Stimulated activated CD4-positive, alpha-beta T cell treated with anti-CD3 and anti-CD28 coated beads, Interleukin-4, amount 100 ng/mL, for 4 hours (primary cell): ENCODE measurements around the gene CCDC14.
A peak's percentile ranks its signal among the peaks of the same experiment; 100 is the strongest.
"Not testable (repeated sequence)": the region's sequence is repeated elsewhere in the genome, so short reads cannot be mapped to it uniquely, and the experiment has no call there.

ENCODE experiments used
- DNase-seq, 2 experiments: peaks; one replicate each; pipeline ENCODE4 v3.0.0-alpha.2; 2020

The CCDC14 gene, protein sequence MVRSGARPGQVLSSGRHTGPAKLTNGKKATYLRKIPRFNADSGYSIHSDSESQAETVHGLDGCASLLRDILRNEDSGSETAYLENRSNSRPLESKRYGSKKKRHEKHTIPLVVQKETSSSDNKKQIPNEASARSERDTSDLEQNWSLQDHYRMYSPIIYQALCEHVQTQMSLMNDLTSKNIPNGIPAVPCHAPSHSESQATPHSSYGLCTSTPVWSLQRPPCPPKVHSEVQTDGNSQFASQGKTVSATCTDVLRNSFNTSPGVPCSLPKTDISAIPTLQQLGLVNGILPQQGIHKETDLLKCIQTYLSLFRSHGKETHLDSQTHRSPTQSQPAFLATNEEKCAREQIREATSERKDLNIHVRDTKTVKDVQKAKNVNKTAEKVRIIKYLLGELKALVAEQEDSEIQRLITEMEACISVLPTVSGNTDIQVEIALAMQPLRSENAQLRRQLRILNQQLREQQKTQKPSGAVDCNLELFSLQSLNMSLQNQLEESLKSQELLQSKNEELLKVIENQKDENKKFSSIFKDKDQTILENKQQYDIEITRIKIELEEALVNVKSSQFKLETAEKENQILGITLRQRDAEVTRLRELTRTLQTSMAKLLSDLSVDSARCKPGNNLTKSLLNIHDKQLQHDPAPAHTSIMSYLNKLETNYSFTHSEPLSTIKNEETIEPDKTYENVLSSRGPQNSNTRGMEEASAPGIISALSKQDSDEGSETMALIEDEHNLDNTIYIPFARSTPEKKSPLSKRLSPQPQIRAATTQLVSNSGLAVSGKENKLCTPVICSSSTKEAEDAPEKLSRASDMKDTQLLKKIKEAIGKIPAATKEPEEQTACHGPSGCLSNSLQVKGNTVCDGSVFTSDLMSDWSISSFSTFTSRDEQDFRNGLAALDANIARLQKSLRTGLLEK

DNA sequence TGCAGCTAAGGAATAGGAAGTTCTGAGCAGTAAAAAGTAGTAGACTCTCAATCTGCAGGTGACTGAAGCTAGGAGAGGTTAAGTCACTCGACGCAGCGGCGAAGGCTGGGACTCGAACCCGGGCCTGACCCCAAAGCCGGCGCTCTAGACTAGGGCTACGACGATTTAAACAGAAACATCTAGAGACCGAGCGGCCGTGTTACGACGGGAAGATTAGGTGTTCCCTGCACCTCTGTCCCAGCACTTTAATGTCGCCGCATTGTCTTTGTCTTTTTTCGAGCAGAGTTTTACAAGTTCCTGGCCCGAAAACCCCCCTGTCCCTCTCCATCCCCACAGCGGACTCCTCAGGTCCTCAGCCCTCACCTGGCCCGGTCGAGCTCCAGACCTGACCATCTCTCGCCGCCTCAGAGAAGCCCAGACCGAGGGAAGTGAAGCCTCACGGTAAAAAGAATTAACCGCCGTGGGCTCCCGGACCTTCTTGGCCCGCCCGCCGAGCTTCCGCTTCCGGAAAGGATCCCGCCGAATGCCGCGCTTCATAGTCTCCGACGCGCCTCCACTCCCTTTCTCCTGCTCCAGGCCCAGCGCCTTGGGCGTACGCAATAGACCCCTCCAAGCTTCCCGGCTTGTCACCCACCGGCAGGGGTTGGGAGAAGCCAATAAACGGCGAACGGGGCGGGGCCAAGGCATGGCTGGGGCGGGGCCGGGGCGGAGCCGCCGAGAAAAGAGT, at the start of gene CCDC14:
Gene CCDC14 (minus strand): TSS at position 449 of the 727 bp plus-strand sequence. CDS start 56 bp downstream, at position 393.
- DNase-seq, result peak; percentile 64 to 72

DNA sequence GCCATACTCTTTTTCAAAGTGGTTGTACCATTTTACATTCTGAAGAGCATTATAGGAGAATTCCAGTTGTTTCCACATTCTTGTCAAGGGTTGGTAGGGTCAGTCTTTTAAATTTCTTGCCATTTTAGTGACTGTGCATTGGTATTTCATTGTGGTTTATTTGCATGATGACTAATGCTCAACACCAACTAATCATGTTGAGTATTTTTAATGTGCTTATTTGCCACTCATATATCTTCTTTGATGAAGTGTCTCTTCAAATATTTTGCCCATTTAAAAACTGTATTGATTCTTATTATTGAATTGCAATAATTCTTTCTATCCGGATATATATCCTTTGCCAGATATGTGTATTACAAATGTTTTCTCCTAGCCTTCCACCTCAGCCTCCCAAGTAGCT, 47.3 kb upstream of the CCDC14 start:
- not testable (repeated sequence) for DNase-seq

DNA sequence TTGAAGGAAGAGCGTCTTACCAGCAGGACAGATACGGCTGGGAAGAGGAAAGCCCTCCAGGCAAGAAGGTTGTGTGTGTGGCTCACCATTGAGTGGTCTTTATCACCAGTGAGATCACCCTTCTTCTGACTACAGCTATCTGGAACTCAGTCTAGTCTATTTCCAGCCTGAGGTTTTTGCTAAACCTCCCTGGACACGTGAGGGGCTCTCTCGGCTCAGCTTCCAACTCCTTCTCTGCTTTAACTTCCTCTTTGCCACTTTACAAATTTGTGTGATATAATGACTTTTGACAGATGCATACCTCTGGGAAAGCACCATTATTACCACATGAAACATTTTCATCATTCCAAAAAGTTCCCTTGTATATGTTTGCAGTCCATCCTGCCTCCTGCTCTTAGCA, 46.2 kb upstream of the CCDC14 start:
- no peak for DNase-seq

DNA sequence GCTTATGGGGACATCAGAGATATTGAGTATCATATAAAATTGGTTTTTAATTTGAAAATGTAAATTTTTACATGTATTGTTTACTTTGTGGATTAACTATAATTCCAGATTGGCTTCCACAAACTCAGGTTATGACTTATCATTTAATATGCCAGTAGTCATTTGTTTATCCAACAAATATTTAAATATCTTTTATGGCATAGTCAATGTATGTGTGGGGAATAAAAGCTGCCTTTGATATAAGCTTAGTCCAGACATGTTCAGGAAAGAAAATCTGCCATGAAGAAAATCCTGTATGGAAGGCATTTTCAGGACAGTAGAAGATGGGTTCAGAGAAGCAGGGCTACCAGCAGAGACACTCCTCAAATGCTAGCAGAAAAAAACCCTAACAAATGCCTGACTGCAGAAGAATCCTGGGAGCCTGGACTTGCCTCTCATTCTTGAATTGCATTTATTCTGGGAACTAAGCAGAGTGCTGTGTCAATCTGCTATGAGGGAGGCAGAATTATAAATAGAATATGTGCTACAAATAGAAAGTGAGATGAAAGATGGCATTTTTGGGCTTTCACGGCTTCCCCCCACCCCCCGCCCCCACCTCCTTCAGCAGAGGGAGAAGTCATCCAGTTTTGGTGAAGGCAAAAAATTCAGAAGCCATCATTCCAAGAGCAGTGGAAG, 41.5 kb upstream of the CCDC14 start:
- DNase-seq, result not testable (repeated sequence)

DNA sequence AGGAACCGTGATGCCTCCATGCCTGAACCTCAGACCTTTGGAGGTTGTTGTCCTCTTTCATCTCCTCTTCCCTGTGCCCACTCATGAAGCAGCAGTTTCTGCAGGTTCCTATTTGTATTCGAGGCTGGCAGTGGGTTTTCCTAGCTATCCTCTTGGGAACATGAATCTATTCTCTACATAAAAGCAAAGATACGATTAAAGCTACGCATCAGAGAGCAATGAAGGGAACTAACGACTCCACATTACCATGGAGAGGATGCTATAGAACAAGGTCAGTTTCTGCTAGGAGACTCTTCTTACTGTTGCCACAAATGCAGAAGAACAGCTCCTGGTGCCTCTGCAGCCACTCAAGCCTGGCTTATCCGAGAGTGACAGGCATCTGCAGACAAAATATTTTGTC, 40.3 kb upstream of the CCDC14 start:
- DNase-seq, result not testable (repeated sequence)

DNA sequence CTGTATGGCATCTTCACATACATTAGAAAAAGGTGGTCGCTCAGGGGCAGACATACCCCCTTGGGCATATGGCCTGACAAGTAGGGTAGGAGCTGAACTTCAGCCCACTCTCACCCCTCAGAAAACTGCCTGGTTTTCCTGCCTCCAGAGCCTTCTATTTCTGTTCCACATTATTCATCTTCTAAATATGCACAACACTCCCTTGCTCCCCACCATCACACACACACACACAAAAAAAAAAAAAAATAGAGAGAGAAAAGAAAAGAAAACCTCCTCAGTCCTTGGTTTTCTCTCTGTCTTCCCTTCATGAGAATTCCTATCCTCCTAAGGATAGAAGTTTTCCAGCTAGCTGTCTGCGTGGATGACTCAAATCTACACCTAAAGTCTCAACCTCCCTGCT, 36.5 kb upstream of the CCDC14 start:
- DNase-seq, result no peak

DNA sequence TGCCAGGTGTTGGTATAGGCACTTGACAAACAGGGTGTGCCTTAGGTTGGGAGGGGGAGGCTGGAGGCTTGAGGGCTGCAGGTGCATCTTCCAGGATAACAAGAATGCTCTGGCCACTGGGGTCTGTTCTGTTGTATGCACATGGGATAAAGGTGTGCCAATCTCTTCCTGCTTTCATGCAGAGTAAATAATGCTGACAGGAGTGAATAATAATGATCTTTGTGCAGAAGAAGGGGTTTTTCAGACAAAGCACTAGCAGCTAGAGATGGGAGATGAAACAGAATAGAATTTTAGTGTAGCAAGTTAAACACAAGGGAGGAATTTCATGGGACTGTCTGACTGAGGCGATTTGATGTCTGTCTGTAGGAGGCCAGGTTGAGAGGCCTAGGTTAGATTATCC, 32.8 kb upstream of the CCDC14 start:
- DNase-seq, result no peak

DNA sequence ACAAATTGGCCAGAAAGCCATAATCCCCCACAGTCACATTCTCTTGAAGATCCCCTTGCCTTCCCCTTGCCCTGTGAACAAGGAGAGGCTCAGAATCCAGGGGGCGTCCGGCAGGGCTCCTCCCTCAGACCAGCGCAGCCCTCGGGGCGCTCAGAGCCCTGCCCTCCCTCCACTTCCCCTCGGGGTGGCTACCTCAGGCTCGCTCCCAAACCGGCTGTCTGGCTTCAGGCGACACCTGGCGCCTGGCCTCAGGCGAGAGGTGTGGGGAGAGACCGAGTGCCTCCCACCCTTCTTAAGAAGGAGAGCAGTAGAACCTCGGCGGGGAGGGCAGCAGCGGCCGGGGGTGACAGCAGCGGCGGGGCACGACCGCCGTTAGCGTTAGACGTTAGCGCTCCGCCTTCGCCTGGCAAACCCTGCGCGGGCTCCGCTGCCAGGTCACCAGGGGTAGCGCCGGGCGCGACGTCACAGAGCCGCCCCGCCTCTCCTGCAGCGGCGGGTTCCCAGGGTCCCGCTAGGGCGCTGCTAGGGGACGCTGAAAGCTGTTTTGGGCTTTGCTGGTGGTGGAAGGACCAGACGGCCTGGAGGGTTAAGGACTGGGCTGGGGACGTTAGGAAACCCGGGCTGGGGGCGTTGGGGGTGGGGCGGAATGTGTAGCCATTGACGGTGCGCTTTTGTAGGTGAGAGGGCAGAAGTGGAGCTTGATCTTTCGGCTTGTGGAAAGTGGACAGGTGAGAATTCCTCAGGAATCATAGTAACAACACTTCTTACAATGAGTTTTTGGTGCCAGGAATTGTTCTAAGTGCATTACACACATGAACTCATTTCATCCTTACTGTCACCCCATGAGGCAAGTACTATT, 30.9 kb upstream of the CCDC14 start, which contains the start of gene ROPN1:
Gene ROPN1 (minus strand): TSS at position 395 of the 859 bp plus-strand sequence. CDS start 11,643 bp downstream, outside the sequence.
- not testable (repeated sequence) for DNase-seq

DNA sequence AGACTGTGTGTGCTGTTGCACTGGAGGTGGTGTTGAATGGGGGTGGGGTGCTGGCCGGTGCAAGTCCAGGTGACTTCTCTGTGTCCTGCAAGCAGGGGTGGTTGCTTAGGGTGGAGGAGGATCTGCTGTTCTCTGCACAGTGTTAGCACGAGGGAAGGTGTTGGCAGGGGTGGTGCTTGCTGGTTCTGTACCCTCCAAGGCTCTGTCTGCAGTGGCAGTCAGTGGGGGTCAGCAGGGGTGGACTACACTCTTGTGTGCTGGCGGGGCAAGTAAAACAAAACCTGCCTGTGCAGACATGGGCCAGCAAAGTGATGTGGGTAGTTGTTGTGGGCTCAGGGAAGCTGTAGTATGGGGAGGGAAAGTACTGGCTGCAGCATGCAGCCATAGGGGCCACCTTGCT, 25.4 kb upstream of the CCDC14 start:
- DNase-seq, result no peak

DNA sequence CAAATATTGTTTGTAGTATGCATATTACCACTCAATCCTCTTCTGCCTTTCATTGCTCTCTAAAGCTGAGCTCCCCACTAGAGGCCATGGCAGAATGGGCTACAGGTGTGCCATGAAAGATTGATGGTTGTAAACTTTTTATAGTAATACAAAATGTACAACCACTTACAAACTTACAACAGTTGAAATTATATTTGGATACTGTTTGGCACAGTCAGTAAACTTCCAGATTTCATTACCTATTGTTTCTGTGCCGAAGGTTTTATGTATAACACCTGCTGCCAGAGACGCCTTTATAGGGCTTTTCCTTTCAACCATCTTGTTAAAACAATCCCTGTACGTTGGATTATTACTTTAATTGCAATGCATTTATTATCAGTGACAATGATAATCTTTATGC, 23.9 kb upstream of the CCDC14 start:
- DNase-seq, result no peak

DNA sequence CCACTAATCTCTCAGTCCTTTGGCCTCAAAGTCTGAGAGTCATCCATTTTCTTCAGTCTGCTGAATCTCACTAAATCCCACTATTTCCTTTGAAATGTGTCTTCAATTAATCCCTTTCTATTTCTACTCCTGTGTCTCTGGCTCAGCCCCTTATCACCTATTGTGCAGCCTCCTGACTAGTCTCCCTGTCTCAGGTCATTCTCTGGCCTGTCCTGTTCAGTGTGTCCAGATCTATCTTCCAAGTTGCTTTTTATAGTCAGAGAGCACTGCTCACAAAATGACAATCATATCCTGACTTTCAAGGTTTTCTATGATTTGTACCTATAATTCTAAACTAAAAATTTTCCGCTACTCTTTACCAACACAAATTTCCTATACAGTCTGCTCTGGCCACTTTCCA, 23.3 kb upstream of the CCDC14 start:
- DNase-seq, result no peak

DNA sequence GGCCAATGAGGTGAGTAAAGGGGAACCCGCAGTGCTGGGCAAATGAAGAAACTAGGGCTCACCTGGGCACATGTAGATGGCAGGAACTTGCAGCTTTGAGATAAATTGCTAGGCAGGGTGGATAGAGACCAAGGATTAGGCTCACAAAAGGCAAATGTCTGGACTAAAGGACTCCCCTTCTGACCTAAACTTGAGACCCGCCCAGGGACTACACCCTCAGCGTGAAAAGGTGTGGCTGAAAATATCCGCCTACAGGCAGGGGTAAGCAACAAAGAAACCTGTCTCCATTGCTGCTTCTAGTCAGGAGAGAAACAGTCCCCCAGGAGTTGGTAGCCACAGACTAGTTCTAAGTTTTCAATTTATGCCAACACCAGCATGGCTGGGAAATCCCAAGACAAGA, 20.3 kb upstream of the CCDC14 start:
- DNase-seq, result not testable (repeated sequence)

DNA sequence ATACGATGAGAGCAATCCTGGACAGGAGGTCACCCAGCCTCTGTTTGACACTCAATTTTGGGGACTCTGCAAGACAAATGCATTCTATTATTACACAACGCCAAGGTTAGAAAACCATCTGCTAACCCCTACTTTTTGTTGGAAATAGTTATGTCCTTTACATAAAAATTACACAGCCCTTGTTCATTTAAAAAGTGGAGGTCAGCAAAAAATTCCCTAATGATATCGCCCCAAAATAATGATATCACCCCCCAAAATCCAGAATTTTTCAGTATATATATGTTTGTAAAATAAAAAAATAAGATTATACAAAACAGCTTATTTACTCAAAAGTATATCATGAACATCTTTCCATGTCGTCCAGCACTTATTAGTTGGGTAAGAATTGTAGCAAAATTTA, 19.5 kb upstream of the CCDC14 start:
- DNase-seq, result no peak

DNA sequence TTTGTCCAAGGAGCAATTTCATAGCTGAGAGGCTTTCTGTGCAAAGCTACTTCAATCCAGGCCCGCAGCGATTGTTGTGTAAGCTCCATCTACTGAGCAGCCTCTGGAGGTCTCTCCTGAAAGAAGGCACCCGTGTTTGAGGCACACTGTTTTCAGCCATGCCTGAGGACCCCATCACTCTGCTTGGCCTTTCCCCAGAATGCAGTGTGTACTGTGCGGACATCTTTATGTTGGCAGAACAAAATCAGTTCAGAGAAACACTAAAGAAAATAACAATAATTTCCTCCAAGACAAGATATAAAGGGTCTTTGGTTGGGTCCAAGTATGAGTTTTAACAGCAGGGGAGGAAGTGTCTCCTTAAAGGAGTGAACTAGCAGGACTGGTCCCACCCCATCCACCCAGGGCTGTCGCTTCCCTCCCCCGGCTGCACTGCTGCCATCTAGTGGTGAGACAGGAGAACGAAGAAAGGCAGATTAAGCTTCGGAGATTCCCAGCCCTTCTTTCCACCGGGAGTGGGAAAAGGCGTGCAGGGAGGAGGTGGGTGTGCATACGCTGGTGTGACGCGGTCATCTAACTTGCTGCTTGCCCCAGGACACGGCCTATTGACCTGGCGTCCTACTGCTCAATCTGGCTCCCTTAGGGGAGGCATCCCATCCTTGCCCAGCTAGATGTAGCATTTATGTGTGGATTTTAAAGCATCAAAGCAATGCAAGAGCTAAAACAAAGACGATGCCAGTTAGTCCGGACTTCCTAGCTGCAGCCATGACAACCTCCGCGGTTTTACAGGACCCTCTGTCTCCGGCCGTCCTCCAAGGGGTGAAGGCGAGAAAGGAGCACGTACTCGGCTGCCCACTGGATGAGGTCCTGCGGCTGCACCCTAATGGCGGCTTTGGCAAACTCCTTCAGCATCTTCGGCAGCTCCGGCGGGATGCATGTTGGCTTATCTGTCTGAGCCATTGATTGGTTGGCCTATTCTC, 18.8 kb upstream of the CCDC14 start:
- DNase-seq, result not testable (repeated sequence)

DNA sequence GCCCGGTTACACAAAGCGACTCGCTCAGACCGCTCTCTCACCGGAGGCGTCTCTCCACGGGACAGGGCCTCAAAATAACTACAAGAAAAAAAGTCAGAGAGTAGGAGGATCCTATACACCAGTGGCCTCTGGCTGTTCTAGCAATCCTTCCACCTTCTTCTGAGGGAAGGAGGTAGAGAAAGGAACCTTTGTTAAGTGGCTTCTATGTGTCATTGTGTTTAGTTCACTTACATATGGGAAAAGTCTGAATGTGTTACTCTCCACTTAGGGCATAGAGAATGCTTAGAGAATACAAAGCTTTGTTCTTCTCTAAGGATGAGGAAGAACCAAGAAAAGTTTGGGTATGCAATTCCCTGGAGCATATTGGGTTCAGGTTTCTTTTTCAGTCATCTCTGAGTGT, 15.9 kb upstream of the CCDC14 start:
- DNase-seq, result not testable (repeated sequence)

DNA sequence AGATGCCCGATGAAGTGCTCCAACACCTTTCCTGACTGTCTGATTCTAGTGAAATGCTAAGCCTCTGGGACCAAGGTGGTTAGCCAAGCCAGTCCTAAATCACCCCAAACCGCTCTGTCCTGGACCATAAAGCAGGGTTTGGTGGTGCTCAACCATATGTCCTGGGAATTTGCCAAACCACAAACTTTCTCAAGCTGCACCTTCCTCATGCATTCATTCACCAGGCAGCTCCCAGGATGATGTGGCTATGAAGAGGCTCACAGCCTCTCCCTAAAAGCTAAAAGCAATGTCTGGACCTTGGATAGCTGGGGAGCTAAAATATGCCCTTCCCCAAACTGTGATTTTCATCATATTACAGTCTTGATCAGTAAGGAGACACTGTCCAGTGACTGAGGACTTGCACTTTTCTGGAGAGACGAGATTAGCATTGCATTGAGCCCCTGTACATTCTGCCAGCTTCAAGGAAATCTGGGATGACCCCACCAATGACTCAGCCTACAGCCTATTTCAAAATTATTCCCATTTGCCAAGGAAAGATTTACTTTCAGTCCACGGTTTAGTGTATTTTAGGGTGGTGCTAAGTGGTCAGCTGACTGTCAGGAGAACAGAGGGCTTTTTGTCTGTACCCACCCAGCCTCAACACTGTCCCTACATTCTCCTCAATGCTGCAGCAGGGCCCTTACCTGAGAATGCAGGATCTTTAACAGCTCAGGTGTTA, 15.3 kb upstream of the CCDC14 start:
- not testable (repeated sequence) for DNase-seq

DNA sequence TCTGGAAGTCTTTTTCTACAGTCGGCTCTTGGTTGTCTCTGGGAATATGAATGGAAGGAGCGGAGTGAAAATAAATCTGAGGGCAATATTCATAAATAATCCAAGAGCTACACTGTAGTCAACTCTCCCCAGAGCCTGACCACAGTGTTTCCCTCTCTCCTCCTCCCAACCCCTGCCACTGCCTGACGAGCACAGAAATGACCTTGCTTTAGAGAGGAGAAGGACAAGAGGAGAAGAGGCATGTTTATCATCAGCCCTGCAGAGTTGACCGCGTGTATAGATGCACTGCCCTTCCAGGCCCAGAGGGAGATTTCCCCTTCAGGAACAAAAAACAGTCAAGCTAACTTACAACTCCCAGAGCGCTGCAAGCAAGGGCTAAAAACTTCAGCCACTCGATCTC, 14.0 kb upstream of the CCDC14 start:
- DNase-seq, result not testable (repeated sequence)

DNA sequence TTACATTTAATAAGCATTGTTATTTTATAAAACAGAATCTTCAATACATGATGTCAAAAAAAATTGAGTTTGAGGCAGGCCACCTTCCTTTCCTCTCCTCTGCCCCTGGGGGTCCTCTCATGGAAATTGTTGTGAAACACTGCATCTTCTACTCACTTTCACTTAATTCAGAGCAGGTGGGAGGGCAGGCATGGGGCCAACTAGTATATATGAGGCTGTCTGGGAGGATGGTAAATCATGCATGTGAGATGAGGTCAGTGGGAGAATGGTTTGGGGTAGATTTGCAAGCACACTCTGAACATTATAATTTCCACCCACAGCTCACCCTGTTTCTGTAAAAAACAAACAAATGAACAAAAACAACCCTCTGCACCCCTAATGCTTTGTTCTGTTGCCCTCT, 10.4 kb upstream of the CCDC14 start:
- no peak for DNase-seq

DNA sequence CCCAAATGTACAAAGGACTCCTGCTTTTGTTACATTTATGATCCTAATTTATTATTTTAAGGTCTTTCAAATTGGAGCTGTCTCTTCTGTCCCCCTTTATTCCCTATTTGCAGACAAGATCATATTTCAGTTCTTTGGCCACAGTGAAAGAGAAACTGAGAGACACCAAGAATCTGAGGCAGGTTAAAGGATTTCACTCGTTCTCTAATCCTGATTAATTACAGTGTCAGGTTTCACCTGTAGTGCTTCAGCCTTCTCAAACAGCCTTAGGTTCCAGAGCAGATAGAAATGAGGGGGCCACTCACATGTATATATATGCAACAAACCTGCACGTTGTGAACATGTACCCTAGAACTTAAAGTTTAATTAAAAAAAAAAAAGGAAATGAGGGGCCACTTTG, 6.2 kb upstream of the CCDC14 start:
- not testable (repeated sequence) for DNase-seq
